NCI-H2196 (cell line): ENCODE measurements around the gene OVOL3.

ENCODE experiments used
- DNase-seq: peaks from one replicate; lab custom pipeline; 2025; ENCODE audit not compliant: unreplicated experiment; lab: John Stamatoyannopoulos, UW

Gene OVOL3

DNA sequence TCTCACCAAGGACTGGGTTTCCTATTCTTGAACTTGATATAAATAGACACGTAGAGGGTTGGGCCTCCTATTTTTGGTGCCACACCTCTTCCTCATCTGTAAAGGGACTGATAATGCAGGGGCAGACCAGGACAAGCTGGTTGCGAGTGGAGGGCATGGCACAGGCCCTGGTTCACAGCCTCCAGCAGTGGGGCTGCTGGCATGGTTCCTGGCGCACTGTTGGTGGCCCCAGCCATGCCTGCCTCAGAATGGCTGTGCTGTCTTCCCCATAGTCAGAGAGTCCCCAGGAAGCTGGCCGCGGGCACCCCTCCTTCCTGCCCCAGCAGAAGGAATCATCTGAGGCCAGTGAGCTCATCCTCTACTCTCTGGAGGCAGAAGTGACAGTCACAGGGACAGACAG, 10.5 kb upstream of the OVOL3 start:
- DNase-seq, result no peak

DNA sequence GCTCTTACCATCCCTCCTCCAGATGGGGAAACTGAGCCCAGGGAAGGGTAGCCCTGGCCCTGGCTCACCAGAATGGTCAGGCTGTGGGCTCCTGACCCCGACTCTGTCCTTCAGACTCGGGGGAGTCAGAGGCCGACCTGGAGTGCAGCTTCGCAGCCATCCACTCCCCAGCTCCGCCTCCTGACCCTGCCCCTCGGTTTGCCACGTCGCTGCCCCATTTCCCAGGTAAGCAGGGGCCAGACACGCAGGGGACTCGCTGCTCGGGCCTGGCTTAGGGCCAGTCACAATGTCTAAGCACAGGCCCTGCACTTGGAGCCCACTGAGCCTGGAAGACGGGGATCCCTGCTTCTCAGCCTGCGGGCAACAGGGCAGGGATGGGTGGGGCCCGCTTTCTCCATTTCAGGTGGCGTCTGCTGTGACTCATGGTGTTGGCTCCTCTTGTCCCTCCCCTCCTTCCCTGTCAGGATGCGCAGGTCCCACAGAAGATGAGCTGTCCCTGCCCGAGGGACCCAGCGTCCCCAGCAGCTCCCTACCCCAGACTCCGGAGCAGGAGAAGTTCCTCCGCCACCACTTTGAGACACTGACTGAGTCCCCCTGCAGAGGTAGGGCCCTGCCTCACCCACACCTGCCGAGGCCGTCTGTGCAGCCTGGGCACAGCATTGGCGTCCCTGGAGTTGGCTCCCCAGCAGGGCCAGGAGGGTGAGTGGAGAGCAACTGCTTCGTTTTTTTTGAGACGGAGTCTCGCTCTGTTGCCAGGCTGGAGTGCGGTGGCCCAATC, 9.2 kb upstream of the OVOL3 start:
- DNase-seq, result no peak

DNA sequence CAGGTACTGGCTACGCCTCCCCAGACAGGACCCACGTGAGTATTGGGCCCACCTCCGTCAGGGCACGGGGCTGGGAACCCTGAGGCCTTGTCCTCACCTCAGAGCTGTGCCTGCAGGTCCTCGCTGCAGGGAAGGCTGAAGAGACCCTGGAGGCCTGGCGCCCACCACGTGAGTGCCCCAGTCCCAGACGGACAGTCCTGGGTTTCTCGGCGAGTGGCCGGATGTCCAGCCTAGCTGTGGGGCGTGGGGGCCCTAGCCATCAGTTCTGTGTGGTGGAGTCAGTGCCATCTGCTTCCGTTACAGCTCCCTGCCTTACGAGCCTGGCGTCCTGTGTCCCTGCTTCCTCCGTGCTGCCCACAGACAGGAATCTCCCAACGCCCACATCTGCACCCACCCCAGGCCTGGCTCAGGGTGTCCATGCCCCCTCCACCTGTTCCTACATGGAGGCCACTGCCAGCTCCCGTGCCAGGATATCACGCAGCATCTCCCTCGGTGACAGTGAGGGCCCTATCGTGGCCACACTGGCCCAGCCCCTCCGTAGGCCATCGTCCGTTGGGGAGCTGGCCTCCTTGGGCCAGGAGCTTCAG, 7.8 kb upstream of the OVOL3 start:
- DNase-seq, result no peak

DNA sequence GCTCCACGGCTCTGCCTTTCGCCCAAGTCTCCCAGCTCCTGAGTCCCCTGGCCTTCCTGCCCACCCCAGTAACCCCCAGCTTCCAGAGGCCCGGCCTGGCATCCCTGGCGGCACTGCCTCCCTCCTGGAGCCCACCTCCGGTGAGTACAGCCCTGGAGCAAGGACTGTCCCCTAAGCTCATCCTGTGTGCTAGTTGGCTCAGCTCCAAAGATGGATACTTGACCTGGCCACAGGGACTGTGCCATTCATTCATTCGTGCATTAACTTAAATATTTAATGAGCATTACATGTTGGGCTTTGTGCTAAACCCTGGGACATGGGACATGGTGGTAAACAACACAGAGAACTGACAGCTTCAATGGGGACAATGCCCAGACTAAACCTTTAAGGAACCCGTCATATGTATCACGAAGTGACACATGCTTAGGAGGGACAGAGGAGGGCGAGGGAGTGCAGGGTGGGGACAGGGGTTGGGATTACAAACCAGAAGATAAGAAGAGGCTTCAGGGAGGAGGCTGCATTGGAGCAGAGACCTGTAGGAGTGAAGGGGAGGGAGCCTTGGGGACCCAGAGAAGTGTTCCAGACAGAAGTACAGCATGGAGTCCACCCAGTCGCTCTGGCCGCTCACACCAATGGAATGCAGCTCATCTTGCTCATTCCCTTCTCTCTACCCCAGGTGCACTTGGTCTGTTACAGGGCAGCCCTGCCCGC, 6.9 kb upstream of the OVOL3 start:
- DNase-seq, result peak; percentile 12

DNA sequence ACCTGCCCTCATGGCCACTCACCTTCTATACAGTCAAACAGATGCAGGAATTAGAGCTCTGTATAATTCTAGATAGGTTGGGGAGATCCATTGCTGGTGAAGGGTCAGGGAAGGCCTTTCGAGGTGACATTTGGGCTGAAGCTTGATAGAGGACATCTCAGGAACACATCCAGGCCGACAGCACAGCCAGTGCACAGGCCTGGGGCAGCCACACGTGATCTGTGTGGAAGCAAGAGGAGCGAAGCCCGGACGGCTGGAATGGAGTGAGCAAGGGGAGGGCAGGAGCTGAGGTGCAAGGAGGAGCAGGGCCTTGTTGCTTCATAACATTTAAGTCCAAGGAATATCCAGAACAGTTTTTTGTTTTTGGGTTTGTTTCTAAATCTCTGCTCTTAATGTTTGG, 4.5 kb upstream of the OVOL3 start:
- no peak for DNase-seq

DNA sequence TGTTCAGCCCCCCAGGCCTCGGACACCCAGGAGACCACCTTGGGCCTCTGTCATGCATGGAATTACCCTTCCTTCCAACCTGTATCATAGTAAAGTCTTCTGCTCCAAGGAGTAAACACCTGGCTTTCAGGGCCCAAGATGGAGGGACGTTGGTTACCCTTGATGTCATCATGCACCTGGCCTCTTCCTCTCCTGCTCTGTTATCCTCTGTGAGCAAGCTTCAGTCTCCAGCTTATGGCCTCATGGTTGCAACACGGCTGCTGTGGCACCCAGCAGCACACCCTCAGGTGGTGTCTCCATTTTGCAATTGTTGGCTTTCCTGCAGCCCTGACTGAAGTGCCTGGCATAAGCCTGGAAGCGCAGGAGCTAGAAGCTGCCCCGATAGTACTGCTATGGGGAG, 4.0 kb upstream of the OVOL3 start:
- no peak for DNase-seq

DNA sequence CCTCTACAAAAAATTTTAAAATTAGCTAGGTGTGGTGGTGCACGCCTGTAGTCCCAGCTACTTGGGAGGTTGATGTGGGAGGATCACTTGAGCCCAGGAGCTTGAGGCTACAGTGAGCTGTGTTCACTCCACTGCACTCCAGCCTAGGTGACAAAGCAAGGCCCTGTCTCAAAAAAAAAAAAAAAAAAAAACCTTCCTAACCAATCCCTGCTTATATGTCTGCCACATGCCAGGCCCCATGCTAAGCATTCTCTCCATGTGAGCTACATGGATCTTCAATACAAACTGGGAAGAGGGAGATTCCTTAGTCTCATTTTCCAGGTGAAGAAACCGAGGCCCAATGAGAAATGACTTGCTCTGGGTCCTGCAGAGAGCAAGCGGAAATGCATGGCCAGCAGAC, 2.3 kb upstream of the OVOL3 start:
- DNase-seq, result no peak

DNA sequence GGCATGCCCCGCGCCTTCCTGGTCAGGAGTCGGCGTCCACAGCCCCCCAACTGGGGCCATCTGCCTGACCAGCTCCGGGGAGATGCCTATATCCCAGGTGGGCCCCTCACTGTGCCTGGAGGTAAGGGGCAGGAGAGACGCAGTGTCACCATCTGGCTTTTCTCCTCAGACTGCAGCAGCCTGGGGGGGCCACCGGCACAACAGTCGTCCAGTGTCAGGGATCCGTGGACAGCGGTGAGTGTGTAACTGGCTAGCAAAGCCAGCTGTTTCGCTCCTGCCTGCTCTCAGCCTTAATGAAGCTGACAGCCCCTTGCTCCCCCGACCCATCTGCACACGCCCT, 227 bp downstream of the OVOL3 start:
- DNase-seq, result no peak

DNA sequence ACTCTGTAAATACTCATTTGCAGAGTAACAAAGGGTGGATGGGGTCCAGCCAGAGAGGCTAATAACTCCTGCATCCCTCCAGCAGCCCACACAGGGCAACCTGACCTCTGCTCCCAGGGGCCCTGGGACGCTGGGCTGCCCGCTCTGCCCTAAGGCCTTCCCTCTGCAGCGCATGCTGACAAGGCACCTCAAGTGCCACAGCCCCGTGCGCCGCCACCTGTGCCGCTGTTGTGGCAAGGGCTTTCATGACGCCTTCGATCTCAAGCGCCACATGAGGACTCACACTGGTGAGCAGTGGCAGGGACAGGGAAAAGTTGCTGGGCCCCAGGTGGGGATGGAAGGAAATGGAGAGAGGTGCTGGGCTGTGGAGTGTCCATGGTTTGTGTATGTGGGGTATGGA, 1.7 kb downstream of the OVOL3 start:
- DNase-seq, result no peak

DNA sequence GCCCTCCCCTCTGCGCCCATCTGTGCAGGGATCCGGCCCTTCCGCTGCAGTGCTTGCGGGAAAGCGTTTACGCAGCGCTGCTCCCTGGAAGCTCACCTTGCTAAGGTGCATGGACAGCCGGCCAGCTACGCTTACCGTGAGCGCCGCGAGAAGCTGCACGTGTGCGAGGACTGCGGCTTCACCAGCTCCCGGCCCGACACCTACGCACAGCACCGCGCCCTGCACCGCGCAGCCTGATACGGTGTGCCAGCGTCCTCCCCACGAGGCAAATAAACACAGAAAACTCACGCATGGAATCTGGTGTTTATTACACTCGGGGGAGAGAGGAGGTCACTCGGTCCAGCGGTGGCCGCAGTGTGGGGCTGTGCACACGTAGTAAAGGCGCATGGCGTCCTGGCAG, 2.5 kb downstream of the OVOL3 start:
- no peak for DNase-seq

DNA sequence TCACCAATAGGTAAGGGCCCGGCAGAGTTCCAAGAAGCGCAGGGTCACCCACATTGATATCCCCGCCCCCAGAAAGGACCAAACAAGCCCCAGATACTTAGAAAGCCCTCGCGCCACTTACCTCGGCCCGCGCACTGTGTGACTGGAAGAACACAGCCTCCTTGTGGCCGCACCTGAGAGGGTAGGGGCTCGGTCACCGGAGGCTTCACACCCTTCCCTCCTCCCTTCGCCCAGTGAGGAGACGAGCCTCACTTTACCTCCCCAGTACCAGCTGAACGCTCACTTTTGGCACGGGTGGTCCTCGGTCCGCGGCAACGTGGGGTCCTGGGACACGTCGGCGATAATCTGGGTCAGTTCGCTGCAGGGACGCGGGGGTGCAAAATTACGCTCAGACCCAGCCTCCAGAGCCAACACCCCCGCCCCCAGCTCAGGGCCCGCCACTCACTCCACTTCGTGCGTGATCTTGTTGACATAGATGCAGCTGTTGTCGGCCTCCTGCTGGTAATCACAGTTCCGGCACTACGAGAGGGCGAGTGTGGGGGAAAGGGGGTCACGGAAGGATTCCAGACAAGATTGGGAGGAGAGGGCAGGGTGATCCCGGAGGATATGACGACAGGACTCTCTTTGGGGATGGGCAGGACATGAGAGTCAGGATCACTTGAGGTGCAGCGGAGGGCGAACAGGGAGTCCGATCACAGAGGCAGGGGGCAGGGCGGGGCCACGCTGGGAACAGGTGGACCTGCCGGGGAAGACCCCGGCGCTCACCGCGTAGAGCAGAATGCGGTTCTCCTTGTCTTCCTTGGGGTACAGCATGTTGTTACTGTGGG, 3.2 kb downstream of the OVOL3 start:
- DNase-seq, result no peak

DNA sequence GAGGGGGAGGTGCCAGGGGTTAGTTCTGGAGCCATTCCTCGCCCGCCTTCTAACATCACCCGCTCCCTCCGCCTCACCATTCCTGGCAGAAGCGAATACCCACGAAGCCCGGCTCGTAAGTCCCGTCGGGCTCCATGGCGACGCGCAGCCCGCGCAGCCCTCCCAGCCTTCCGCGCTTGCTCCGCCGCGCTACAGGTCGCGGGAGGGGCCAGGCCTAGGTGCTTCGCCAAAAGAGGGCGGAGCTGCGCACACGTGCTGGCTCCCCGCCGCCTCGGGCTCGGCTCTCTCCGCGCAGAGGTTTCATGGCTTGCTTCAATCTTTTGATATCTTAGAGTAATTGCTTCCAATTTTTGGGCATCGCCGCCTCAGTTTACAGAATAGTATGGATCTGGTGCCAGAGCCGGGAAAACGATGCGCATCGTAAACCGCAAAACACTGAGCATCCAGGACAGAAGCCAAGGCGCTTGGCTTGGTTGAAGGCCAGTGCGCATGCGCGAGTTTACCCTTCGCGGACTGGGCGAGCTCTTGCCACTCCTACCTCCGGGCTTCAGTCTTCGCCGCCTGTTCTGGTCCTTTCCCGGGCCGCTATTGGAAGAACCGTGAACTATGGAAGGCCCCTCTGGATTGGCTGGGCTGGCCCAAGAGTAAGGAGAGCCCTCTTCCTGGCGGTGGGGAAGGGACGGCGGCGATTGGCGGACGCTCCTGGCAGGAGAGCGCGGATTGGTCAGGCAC, 3.9 kb downstream of the OVOL3 start, which contains the start of gene POLR2I:
Gene POLR2I, minus strand, starts transcription at position 155 of the 732 bp plus-strand sequence. Its CDS starts 19 bp downstream, at position 136.
- peak; percentile 99 for DNase-seq

DNA sequence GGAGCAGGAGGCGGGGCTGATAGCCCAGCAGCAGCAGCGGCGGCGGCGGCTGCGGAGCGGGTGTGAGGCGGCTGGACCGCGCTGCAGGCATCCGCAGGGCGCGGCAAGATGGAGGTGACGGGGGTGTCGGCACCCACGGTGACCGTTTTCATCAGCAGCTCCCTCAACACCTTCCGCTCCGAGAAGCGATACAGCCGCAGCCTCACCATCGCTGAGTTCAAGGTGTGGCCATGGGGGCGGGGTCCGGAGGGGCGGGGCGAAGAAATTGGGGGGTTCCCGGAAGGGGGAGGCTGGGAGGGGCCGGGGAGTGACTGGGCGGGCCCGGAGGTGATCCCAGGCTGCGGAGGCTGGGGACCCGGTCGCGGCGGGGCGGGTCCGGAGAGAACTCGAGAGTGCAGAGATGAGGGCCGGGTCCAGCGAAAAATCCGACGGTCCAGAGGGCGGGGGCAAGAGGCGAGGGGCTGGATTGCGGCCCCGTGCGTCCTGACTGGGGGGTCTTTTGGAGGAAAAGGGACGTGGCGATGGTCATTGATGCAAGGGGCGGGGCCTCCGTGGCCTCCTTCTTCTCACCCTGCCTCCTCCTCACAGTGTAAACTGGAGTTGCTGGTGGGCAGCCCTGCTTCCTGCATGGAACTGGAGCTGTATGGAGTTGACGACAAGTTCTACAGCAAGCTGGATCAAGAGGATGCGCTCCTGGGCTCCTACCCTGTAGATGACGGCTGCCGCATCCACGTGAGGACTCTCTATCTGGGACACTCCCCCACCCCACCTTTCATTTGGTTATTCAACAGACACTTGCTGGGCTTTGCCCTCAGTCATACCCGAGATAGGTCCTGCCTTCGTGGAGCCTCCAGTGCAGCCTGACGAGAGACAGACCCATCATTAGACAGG, 4.8 kb downstream of the OVOL3 start, which contains the start of gene TBCB:
Gene TBCB, plus strand, starts transcription at position 16 of the 891 bp plus-strand sequence. Its CDS starts 93 bp downstream, at position 109.
- DNase-seq, result peak; percentile 75

DNA sequence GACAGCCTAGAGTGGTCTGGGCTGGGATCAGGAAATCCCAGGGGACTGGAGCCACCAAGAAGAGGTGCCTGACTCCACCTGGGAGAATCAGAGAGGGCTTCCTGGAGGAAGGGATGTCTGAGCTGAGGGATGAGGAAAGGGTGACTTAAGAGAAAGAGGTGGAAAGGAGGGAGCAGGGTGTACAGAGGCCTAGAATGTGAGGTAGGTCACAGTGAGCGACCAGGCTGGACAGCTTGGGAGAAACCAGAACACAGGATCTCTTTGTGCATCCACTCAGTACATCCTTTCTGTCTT, 5.3 kb downstream of the OVOL3 start:
- DNase-seq, result no peak

DNA sequence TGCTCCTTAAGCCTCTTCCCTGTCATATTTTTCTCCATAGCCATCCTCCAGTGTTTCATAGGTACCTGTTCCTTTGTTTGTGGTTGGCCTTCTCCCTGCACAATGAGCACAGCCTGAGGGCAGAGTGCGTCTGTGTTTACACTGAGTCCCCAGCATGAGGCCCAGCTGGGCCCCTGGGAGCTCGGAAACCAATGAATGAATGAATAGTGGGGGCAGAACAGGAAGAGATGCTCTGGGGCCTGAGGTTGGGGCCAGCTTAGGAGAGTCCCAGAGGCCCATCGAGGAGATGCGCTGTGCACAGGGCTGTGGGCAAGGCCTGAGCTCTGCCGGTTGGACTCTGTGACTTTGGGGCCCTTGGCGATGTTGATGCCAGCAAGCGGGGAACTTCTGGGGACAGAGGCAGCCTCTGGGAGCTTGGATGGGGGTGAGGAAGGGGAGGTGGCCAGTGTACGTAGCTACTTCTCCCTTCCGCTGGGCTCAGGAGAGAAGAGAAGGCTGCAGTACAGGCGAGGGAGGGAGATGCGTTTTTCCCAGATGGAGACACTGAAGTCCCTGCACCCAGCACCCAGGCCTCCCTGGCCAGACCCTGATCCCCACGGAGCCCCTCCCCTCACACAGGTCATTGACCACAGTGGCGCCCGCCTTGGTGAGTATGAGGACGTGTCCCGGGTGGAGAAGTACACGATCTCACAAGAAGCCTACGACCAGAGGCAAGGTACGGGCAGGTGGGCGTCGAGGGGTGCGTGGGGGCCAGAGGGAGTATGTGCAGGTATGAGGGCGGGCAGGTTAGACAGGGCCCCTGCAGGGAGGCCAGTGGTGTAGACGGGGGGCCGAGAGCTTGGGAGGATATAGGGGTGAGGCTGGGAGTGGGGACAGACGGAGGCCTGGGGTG, 9.4 kb downstream of the OVOL3 start:
- DNase-seq, result no peak

DNA sequence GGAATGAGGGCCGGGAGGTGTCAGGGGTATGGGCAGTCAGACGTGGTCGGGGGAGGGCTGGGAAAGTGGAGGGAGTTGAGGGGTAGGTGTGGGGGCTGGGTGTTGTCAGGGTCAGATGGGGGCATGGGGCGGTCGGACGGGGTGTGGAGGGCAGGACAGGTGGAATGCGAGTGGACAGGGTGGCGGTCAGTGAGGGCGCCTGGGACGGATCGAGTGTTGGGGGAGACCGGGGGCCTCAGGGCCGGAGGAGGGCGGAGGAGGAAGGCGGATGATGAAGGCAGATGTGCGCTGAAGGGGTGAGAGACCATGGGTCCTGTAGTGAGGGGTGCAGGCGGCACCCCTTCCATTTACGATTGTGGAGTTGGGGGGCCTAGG, 10.0 kb downstream of the OVOL3 start:
- DNase-seq, result no peak

DNA sequence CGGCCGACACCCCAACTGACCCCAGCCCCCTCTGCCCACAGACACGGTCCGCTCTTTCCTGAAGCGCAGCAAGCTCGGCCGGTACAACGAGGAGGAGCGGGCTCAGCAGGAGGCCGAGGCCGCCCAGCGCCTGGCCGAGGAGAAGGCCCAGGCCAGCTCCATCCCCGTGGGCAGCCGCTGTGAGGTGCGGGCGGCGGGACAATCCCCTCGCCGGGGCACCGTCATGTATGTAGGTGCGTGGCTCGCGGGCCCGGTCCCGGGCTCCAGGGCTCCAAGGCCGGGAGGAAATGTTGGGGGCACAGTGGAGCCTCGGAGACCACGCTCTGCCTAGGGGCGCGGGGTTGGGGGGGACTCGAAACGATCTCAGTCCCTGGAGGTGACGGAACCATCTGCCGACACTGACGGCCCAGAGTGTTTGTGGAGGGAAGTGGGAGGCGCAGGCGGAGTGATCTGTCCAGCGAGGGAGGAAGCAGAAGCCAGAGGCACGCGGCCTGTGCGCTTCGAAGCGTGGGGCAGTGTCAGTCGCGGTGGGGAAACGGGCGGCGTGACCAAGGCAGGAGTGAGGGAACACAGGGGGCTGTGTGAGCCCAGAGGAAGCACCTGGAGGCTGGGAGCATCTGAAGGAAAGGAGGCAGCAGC, 10.7 kb downstream of the OVOL3 start:
- no peak for DNase-seq

DNA sequence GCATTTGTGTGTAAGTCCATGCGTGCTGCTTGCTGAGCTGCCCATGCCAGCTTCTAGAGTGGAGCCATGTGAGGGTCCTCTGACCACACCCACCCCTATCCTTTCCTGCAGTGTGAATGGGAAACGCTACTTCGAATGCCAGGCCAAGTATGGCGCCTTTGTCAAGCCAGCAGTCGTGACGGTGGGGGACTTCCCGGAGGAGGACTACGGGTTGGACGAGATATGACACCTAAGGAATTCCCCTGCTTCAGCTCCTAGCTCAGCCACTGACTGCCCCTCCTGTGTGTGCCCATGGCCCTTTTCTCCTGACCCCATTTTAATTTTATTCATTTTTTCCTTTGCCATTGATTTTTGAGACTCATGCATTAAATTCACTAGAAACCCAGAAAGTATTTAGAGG, 14.6 kb downstream of the OVOL3 start:
- DNase-seq, result no peak

DNA sequence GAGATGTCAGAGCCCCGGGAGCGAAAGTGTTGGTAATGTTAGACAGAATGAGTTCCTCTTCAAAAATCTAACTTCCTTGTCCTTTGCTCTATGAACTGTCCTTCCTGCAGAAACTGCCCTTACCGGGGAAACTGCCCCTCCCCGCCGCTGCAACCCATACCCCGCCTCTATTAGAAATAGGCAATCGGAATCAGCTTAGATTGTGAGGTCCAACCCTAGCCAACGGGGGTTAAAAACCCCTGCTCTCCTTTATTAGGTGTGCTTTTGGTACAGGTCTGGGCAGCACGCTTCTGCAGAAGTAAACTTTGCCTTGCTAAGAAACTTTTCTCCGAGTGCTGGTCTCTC, 17.4 kb downstream of the OVOL3 start:
- DNase-seq, result no peak
